GM19438 (cell line): ENCODE measurements around the gene B3GNT8.
"Not testable (repeated sequence)": the region's sequence is repeated elsewhere in the genome, so short reads cannot be mapped to it uniquely, and the experiment has no call there.

ENCODE experiments used
- ATAC-seq: cut with Tn5 transposase; IDR thresholded peaks from one replicate; pipeline ENCODE4 v1.9.1; 2021; ENCODE audit warnings: low read depth; ENCODE audit not compliant: unreplicated experiment

The B3GNT8 gene

GRCh38 chr19:41437944-41438574 lies 10.9 kb upstream of the B3GNT8 start:
- ATAC-seq = no peak

GRCh38 chr19:41436674-41436951 lies 9.4 kb upstream of the B3GNT8 start:
- no peak for ATAC-seq

GRCh38 chr19:41435936-41436673 lies 8.9 kb upstream of the B3GNT8 start:
- ATAC-seq = no peak

GRCh38 chr19:41435376-41435775 lies 8.2 kb upstream of the B3GNT8 start:
- not testable (repeated sequence) for ATAC-seq

DNA sequence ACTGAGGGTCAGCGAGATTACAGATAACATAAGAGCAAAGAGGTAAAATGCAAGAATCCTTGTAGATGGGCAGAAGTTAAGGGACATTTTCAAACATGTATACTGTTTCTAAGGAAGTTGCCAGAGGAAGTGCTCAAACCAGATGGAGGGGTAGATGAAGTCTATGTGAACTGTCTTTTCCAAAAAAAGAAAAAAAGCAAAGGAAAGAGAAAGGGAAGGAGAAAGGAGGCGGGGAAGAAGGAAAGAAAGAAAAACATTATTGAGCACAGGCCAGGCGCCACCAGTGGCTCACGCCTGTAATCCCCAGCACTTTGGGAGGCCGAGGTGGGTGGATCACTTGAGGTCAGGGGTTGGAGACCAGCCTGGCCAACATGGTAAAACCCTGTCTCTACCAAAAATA lies 7.3 kb upstream of the B3GNT8 start:
- ATAC-seq = no peak

DNA sequence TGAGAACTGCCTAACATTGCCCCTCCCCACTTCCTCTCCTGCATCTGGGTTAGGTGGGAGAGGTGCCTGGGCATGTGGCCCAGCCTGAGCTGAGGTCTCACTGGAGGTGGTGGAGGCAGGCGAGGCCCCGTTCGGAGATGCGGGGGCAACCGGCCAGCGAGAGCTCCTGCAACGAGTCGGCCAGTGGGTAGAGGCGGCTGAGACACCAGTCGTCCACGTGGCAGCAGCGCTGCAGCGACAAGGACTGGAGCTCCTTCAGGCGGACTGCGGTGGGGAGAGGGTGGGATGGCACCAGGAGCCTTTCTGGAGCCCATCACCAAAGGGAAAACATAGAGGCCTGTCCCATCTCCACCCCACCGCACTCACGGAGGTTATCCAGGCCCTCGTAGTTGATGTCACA lies 6.0 kb upstream of the B3GNT8 start:
- no peak for ATAC-seq

DNA sequence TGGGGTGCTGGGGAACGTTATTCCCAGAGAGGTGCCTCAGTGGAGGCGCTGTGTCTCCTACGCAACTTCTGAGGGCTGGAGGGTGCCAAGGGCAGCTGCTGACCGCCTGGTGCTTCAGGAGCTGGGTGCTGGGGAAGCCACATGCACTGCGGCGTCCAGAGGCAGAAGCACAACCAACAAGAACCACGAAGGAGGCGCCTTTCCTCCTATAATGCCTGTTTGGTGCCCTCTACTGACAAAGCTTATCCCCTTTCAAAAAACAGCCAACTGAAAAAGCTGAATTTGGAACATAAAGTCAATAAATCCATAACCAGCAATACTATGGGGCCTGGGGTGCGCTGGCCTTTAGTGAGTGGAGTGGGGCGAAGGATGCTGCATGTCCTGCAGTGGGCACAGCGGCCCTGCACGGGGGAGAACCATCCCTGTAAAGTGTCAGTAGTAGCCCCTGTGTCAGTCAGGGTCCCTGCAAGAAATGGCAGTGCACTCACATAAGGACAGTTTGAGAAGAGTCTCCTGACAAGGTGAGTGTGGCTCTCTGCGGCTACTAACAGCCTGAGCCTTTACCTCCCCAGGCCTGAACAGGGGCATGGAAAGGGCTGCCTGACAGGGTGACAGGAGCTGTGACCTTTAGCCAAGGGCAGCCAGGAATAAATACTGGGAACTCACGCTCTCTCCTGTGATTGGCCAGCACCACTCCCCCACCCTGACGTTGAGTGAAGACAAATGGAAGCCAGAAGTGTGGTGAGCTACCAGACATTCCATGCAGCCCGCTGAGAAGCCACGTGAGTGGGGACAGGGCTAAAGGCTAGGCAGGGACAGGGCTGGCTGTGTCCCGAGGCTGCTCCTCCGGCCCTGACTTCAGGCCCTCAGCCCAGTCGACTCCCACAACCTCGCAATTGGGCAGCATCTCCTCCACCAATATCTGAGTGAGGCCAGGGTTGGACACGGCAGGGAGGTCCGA lies 4.5 kb upstream of the B3GNT8 start:
- no peak for ATAC-seq

DNA sequence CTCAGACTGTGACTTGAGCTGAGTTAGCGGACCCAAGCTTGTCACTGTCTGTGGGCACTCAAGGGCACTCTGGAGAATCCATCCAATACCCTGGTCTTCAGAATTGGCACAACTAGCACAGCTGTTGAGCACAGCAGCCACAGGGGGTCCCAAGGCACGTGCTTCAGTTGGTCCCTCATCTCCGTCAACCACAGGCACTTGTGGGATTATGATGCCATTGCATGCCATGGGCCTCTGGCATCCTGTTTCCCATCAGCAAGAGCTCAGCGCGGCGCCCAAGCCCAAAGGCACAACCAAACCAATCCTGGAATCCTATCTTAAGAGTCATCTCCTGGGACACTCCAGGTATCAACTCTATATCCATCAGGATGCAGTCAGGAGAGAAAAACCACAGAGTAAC lies 3.7 kb upstream of the B3GNT8 start:
- ATAC-seq = no peak

- ATAC-seq = no peak
Observed at GRCh38 chr19:41428481-41428859, 1.3 kb upstream of the B3GNT8 start.

GRCh38 chr19:41427647-41428480 lies 690 bp upstream of the B3GNT8 start:
- no peak for ATAC-seq

DNA sequence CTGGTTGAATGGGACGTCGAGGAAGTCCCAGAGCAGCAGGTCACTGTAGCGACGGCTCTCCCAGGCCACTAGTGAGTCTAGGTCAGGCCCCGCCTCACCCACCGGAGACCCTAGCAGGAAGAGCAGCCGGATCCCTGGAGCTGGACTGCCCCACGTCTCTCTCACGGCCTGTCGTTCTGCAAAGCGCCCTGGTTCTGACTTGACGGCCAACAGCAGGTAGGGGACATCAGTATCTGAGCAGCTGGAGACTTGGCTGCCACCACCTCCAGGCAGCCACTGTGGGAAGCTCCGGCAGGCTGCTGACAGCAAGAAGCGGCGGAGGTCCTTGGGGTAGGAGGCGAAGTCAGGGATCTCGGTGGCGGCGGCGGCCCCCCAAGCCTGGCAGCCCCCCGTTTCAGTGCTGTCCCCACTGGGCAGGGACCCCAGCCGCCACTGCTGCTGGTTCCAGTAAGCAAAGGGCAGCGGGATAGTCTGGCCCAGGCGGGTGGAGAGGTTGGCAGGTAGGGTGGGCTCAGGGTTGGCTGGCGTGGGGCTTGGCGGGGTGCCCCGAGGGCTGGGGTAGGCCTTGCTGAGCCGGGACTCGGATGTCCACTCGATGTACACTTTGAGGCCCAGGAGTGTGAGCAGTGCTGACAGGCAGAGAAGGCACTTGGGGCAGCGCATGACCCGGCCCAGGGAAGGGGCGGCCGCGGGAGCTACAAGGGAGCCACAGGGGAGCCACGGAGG lies 895 bp downstream of the B3GNT8 start:
- ATAC-seq = no peak

GRCh38 chr19:41425174-41426115 lies 1.7 kb downstream of the B3GNT8 start:
- no peak for ATAC-seq

- no peak for ATAC-seq
Observed at GRCh38 chr19:41424335-41425173, 2.6 kb downstream of the B3GNT8 start.

DNA sequence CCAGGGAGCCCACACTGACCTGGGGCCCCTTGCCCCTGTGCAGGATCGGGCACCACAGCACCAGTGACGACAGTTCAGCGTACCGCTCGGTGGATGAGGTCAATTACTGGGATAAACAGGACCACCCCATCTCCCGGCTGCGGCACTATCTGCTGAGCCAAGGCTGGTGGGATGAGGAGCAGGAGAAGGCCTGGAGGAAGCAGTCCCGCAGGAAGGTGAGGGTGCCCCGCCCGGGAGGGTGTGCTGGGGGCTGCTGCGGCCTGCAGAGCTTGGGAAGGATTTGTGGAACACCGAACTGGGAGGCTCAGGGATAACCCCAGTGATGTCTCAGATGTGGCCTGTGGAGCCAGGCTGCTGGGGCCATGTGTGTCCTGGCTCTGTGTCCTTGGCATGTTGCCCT lies 4.2 kb downstream of the B3GNT8 start:
- ATAC-seq = no peak

DNA sequence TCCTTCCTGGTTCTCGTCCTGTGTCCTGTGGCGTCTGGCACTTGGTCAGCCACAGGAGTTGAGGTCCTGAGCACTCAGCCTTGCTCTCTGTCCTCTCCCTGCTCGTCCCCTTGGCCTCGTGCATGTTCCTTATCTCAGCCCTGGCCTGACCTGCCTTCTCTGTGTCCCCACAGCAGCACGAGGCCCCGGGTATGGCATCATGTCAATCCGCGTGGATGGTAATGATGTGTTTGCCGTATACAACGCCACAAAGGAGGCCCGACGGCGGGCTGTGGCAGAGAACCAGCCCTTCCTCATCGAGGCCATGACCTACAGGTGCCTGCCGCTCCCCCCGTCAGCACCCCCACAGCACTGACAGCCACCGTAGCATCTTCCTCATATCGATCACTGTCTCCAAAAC lies 4.7 kb downstream of the B3GNT8 start:
- ATAC-seq = no peak

- ATAC-seq = no peak
Observed at GRCh38 chr19:41421973-41422372, 5.2 kb downstream of the B3GNT8 start.

DNA sequence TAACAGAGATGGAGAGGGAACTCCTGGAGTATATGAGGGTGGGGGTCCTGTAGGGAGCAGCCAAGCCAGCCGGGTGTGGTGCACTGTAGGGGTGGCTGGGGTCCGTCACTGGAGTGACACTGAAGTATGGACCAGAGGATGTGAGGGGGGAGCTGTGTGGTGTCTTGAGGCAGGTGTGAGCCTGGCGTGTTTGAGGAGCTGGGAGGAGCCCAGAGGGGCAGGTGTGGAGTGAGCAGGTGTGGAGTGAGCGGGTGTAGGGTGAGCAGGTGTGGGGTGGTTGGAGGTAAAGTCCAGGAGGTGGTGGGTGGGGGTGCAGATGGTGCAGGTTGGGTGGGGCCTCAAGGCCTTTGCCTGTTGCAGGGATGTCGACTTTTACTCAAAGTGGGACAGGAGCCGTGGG lies 5.9 kb downstream of the B3GNT8 start:
- ATAC-seq = no peak
